ENCODE results near the gene SH2B3. TPM values are rescaled to one million over a fixed set of nuclear protein-coding genes. Genes with fewer than 3 reads are reported as not detected.

SH2B3 gene
- total and polyA plus RNA-seq, 2 of the 13 experiments (the other 11 are each of a cell fraction or from before 2014, with no cell fraction given): 6.8 to 6.9 TPM

GRCh38 chr12:111405149-111405858, 419 bp upstream of the SH2B3 start (continued):
- TF ChIP-seq ZNF143 (CRISPR knock-in tag; IDR thresholded peaks at IDR 0.05) (no peak), TOE1 (CRISPR knock-in tag; IDR thresholded peaks at IDR 0.05) (no peak), MED1 (CRISPR knock-in tag; IDR thresholded peaks at IDR 0.05) (peak; percentile 85), ZNF768 (CRISPR knock-in tag; IDR thresholded peaks at IDR 0.05) (peak; percentile 45; the same call in 1 of the 2 replicates), ZNF564 (CRISPR knock-in tag; IDR thresholded peaks at IDR 0.05) (no peak), ZBTB20 (CRISPR knock-in tag; IDR thresholded peaks at IDR 0.05; ENCODE audit: borderline replicate concordance, low read depth) (0 out of 2 replicates have a peak, but pooled peaks have one; percentile 39), NFYB (CRISPR knock-in tag; IDR thresholded peaks at IDR 0.05) (0 out of 2 replicates have a peak, but pooled peaks have one; percentile 23), NR2C2 (CRISPR knock-in tag; IDR thresholded peaks at IDR 0.05; ENCODE audit: borderline replicate concordance) (peak; percentile 29; the same call in 1 of the 2 replicates), YEATS4 (CRISPR knock-in tag; IDR thresholded peaks at IDR 0.05; ENCODE audit: borderline replicate concordance) (peak; percentile 90; the same call in 1 of the 2 replicates), SP4 (CRISPR knock-in tag; IDR thresholded peaks at IDR 0.05) (peak; percentile 97), ZNF350 (CRISPR knock-in tag; IDR thresholded peaks at IDR 0.05; ENCODE audit: borderline replicate concordance, low read depth) (peak; percentile 60; the same call in 1 of the 2 replicates), ZNF556 (CRISPR knock-in tag; IDR thresholded peaks at IDR 0.05; ENCODE audit: borderline replicate concordance) (peak; percentile 20; the same call in 1 of the 2 replicates), BCL6 (CRISPR knock-in tag; IDR thresholded peaks at IDR 0.05) (peak; percentile 46; the same call in 1 of the 2 replicates), ZNF3 (CRISPR knock-in tag; IDR thresholded peaks at IDR 0.05) (no peak), ETV5 (CRISPR knock-in tag; IDR thresholded peaks at IDR 0.05; ENCODE audit: borderline replicate concordance) (peak; percentile 37; the same call in 1 of the 2 replicates), ZNF777 (CRISPR knock-in tag; IDR thresholded peaks at IDR 0.05) (no peak; the same call in 1 of the 2 replicates), ZNF597 (CRISPR knock-in tag; IDR thresholded peaks at IDR 0.05) (no peak), ZNF737 (CRISPR knock-in tag; IDR thresholded peaks at IDR 0.05; ENCODE audit: borderline replicate concordance) (no peak), MEF2D (CRISPR knock-in tag; IDR thresholded peaks at IDR 0.05) (peak; percentile 80; the same call in 1 of the 2 replicates), ZC3H13 (CRISPR knock-in tag; IDR thresholded peaks at IDR 0.05) (no peak), ARID4A (CRISPR knock-in tag; IDR thresholded peaks at IDR 0.05; ENCODE audit: borderline replicate concordance) (peak; percentile 73), ELF1 (CRISPR knock-in tag; IDR thresholded peaks at IDR 0.05) (peak; percentile 42; the same call in 1 of the 2 replicates), HOXA5 (CRISPR knock-in tag; IDR thresholded peaks at IDR 0.05) (peak; percentile 95)

Data from HepG2 (cell line).